ENCODE measurements around the gene MYO1B. TPM values are rescaled to one million over a fixed set of nuclear protein-coding genes. Genes with fewer than 3 reads are reported as not detected.

MYO1B gene
- total RNA-seq, 1 experiment from 2014 or later, result 241 TPM

GRCh38 chr2:191204433-191204832 lies 40.8 kb upstream of the MYO1B start:
- Mint-ChIP-seq H3K9me3 (ENCODE audit: unreplicated experiment) (peaks cover 13% of the 10 kb centered on the region), H3K27ac (ENCODE audit: low read depth, unreplicated experiment) (peak overlapping the region; percentile 88), H3K4me1 (ENCODE audit: insufficient read depth, unreplicated experiment) (peaks cover 23% of the 10 kb centered on the region), H3K27me3 (ENCODE audit: insufficient read depth, unreplicated experiment) (no peaks in the 10 kb centered on the region), H3K4me3 (ENCODE audit: unreplicated experiment) (no peak overlapping the region), H3K36me3 (ENCODE audit: insufficient read depth, unreplicated experiment) (no peaks in the 10 kb centered on the region)
- CTCF ChIA-PET, result interaction anchor here (0.7 to 1.2 kb wide), 3 partner anchors 14 to 152 kb away, joined by 3 read pairs; no protein-coding TSS in a partner anchor
- no TSS peak for BruUV-seq (replicated peaks)
- intact Hi-C loops (cut with micrococcal nuclease), result no loop called here
- no peak for DNase-seq (ENCODE audit: unreplicated experiment)
- TF ChIP-seq, protein P1, sequence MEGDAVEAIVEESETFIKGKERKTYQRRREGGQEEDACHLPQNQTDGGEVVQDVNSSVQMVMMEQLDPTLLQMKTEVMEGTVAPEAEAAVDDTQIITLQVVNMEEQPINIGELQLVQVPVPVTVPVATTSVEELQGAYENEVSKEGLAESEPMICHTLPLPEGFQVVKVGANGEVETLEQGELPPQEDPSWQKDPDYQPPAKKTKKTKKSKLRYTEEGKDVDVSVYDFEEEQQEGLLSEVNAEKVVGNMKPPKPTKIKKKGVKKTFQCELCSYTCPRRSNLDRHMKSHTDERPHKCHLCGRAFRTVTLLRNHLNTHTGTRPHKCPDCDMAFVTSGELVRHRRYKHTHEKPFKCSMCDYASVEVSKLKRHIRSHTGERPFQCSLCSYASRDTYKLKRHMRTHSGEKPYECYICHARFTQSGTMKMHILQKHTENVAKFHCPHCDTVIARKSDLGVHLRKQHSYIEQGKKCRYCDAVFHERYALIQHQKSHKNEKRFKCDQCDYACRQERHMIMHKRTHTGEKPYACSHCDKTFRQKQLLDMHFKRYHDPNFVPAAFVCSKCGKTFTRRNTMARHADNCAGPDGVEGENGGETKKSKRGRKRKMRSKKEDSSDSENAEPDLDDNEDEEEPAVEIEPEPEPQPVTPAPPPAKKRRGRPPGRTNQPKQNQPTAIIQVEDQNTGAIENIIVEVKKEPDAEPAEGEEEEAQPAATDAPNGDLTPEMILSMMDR (IDR thresholded peaks at IDR 0.05; ENCODE audit: unreplicated experiment), result no peak
- POLR2A ChIA-PET, result interaction anchor here (1.0 to 1.3 kb wide), 6 partner anchors 11 to 43 kb away, joined by 3 to 4 read pairs (median 3); no protein-coding TSS in a partner anchor

DNA sequence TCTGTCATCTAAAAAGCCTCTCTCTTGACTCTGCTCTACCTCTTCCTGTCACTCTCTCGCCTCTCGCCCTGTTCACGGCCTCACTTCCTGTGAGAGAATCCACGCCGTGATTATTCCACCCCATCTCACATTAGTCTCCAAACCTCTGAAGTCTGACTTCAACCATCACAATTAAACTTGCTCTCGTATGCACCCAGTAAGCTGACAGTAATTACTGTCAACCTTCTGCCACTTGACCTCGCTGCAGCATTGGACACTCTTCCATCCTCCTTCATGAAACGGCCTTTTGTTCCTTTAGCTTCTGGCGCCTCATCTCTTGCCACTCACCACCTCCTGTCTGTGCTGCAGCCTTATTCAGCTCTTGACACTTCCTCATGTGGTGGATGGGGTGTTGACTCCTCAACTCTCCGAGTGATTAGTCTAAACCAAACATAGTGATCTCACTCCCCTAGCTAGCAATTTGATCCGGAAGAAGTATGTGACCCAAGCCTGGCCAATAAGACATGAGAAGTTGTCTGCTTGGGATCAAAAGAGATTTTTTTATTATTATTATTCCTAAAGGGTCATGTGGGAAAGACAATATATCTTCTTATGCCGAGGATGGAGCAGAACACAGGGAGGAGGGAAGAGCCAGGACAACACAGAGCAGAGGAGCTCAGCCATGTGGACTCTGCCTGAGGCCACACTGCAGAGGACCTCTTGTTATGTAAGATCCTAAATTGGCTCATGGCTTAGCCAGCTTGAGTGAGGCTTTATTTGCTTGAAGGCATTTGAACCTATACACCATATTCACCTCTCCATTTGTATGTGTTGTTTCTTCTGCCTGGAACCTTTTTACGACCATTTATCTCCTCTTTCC lies 38.4 kb upstream of the MYO1B start:
- no peaks in the 10 kb centered on the region for H3K27me3 Mint-ChIP-seq (ENCODE audit: insufficient read depth, unreplicated experiment)
- CTCF ChIA-PET, result interaction anchor here (0.6 to 2.4 kb wide), 7 partner anchors 11 to 472 kb away, joined by 3 to 10 read pairs (median 3); no protein-coding TSS in a partner anchor
- TF ChIP-seq, protein P1 (IDR thresholded peaks at IDR 0.05; ENCODE audit: unreplicated experiment), result no peak
- peak overlapping the region; percentile 36 for H3K27ac Mint-ChIP-seq (ENCODE audit: low read depth, unreplicated experiment)
- H3K36me3 Mint-ChIP-seq (ENCODE audit: insufficient read depth, unreplicated experiment), result no peaks in the 10 kb centered on the region
- peaks cover 13% of the 10 kb centered on the region for H3K4me1 Mint-ChIP-seq (ENCODE audit: insufficient read depth, unreplicated experiment)
- POLR2A ChIA-PET, result interaction anchor here (0.9 to 1.2 kb wide), 2 partner anchors 33 to 35 kb away, joined by 3 read pairs; no protein-coding TSS in a partner anchor
- DNase-seq (ENCODE audit: unreplicated experiment), result no peak
- intact Hi-C loops (cut with micrococcal nuclease), result no loop called here
- peaks cover 20% of the 10 kb centered on the region for H3K9me3 Mint-ChIP-seq (ENCODE audit: unreplicated experiment)
- no TSS peak for BruUV-seq (replicated peaks)
- H3K4me3 Mint-ChIP-seq (ENCODE audit: unreplicated experiment), result no peak overlapping the region

DNA sequence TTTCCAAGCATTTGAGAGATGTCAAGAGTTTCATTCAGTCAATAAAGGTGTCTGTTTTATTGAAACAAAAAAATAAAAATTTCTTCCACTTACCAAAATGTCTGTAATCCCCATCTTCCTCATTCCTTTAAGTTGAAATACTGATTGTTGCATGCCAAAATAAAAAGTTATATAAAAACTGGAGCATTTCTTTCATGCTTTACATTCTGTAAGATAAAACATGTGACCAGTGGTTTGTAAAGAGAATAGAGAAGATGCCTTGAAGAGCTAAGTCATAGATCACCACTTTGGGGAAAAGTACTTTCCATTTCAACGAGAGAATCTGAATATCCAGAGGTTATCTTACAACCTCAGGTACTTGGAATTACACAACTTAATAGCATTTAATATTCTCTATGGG lies 35.9 kb upstream of the MYO1B start:
- Mint-ChIP-seq H3K36me3 (ENCODE audit: insufficient read depth, unreplicated experiment) (no peaks in the 10 kb centered on the region), H3K4me1 (ENCODE audit: insufficient read depth, unreplicated experiment) (no peaks in the 10 kb centered on the region), H3K27ac (ENCODE audit: low read depth, unreplicated experiment) (no peak overlapping the region), H3K4me3 (ENCODE audit: unreplicated experiment) (no peak overlapping the region), H3K9me3 (ENCODE audit: unreplicated experiment) (peaks cover 28% of the 10 kb centered on the region), H3K27me3 (ENCODE audit: insufficient read depth, unreplicated experiment) (no peaks in the 10 kb centered on the region)
- intact Hi-C loops (cut with micrococcal nuclease), result no loop called here
- BruUV-seq (replicated peaks), result no TSS peak
- POLR2A ChIA-PET, result interaction anchor here (1.3 kb wide), 1 partner anchor 37 kb away, joined by 3 read pairs; no protein-coding TSS in a partner anchor
- no peak for DNase-seq (ENCODE audit: unreplicated experiment)
- TF ChIP-seq, protein P1 (IDR thresholded peaks at IDR 0.05; ENCODE audit: unreplicated experiment), result no peak
- CTCF ChIA-PET, result interaction anchor here (1.4 to 2.4 kb wide), 2 partner anchors 9 to 19 kb away, joined by 3 to 10 read pairs; no protein-coding TSS in a partner anchor

- no peak overlapping the region for H3K27ac Mint-ChIP-seq (ENCODE audit: low read depth, unreplicated experiment)
- H3K4me1 Mint-ChIP-seq (ENCODE audit: insufficient read depth, unreplicated experiment), result no peaks in the 10 kb centered on the region
These were observed 33.1 kb upstream of the MYO1B start for GRCh38 chr2:191212119-191212518.

More at GRCh38 chr2:191212119-191212518, 33.1 kb upstream of the MYO1B start:
- BruUV-seq (replicated peaks), result no TSS peak
- Mint-ChIP-seq H3K36me3 (ENCODE audit: insufficient read depth, unreplicated experiment) (no peaks in the 10 kb centered on the region), H3K4me3 (ENCODE audit: unreplicated experiment) (no peak overlapping the region), H3K9me3 (ENCODE audit: unreplicated experiment) (peaks cover 15% of the 10 kb centered on the region), H3K27me3 (ENCODE audit: insufficient read depth, unreplicated experiment) (no peaks in the 10 kb centered on the region)
- TF ChIP-seq, protein P1 (IDR thresholded peaks at IDR 0.05; ENCODE audit: unreplicated experiment), result no peak
- no peak for DNase-seq (ENCODE audit: unreplicated experiment)
- intact Hi-C loops (cut with micrococcal nuclease), result no loop called here
- ChIA-PET CTCF (no interaction called here), POLR2A (no interaction called here)

Data from MCF 10A (cell line).